Keratinocyte (primary cell): Measurements from ENCODE around the gene SLC31A2. TPM values are rescaled to one million over a fixed set of nuclear protein-coding genes. Genes with fewer than 3 reads are reported as not detected.

Source experiments
- DNase-seq: peaks from one replicate; pipeline ENCODE4 v3.0.0-alpha.2; 2011; ENCODE audit warnings: low read depth, missing footprints, low spot score
- FAIRE-seq: peaks from 2 replicates; lab custom pipeline; 2011; peaks lifted over from hg19 to GRCh38; lab: Jason Lieb, UNC
- H2AFZ ChIP-seq: 2 replicates; pipeline ENCODE4 v1.6.0; 2012; ENCODE audit warnings: low read length, control low read depth, inconsistent platforms; ENCODE audit not compliant: control insufficient read depth
- H3K27ac ChIP-seq: 2 replicates; pipeline ENCODE4 v1.5.1; 2011; ENCODE audit warnings: low read length; ENCODE audit not compliant: control insufficient read depth, insufficient read depth
- H3K27me3 ChIP-seq: 3 replicates; pipeline ENCODE4 v1.6.0; 2011; ENCODE audit warnings: low read length; ENCODE audit not compliant: control insufficient read depth, insufficient read depth; ENCODE audit errors: extremely low read depth
- H3K36me3 ChIP-seq, 2 experiments: 2 replicates in 1 of 2; 3 replicates in 1 of 2; pipeline ENCODE4 v1.5.1; 2011; ENCODE audit warnings: low read length in 2 of 2, mild to moderate bottlenecking in 1 of 2; ENCODE audit not compliant: control insufficient read depth in 2 of 2, insufficient read depth in 2 of 2; ENCODE audit errors: extremely low read depth in 1 of 2
- H3K4me1 ChIP-seq: 3 replicates; pipeline ENCODE4 v1.5.1; 2011; ENCODE audit warnings: low read length; ENCODE audit not compliant: control insufficient read depth, insufficient read depth; ENCODE audit errors: extremely low read depth
- H3K4me2 ChIP-seq: 3 replicates; pipeline ENCODE4 v1.6.0; 2011; ENCODE audit warnings: low read depth, low read length; ENCODE audit not compliant: control insufficient read depth, insufficient read depth; ENCODE audit errors: extremely low read depth
- H3K4me3 ChIP-seq, 3 experiments: fragments of 200-600 bp in 1 of 3; sonication (generic) in 1 of 3; 2 replicates in 2 of 3; 3 replicates in 1 of 3; pipeline ENCODE4 v1.5.1; 2011 to 2016; ENCODE audit warnings: low read length in 3 of 3, mild to moderate bottlenecking in 3 of 3, control low read depth in 2 of 3, inconsistent platforms in 1 of 3, low read depth in 1 of 3, mixed read lengths in 1 of 3, mixed run types in 1 of 3, moderate library complexity in 1 of 3; ENCODE audit not compliant: control insufficient read depth in 2 of 3, insufficient read depth in 2 of 3; ENCODE audit errors: extremely low read depth in 1 of 3
- H3K79me2 ChIP-seq: 2 replicates; pipeline ENCODE4 v1.6.0; 2012; ENCODE audit warnings: low read length; ENCODE audit not compliant: control insufficient read depth, insufficient read depth
- H3K9ac ChIP-seq: 3 replicates; pipeline ENCODE4 v1.6.0; 2011; ENCODE audit warnings: low read length; ENCODE audit not compliant: control insufficient read depth, insufficient read depth; ENCODE audit errors: extremely low read depth
- H3K9me1 ChIP-seq: 3 replicates; pipeline ENCODE4 v1.6.0; 2011; ENCODE audit warnings: low read length; ENCODE audit not compliant: control insufficient read depth, insufficient read depth; ENCODE audit errors: extremely low read depth
- H3K9me3 ChIP-seq: 2 replicates; pipeline ENCODE4 v1.5.1; 2012; ENCODE audit warnings: low read depth, low read length; ENCODE audit not compliant: control insufficient read depth
- H4K20me1 ChIP-seq: 3 replicates; pipeline ENCODE4 v1.6.0; 2011; ENCODE audit warnings: low read length; ENCODE audit not compliant: control insufficient read depth, insufficient read depth; ENCODE audit errors: extremely low read depth
- EZH2 ChIP-seq: IDR thresholded peaks from one replicate; pipeline ENCODE4 v1.6.1; 2012; ENCODE audit warnings: inconsistent platforms, mild to moderate bottlenecking, low read length, moderate library complexity
- dilution Hi-C: fragments of 300-500 bp; cut with MboI; formaldehyde crosslinking; loops from one replicate; pipeline ENCODE4 v1.7.0; 2020; ENCODE audit warnings: low sequenced_read_pairs; ENCODE audit not compliant: extremely low pct_ligation_motif_present
- polyA plus RNA-seq, 5 experiments: library from polyadenylated mRNA; depleted of rRNA in 3 of 5; stranded (reverse) in 3 of 5; stranded (forward) in 1 of 5; unstranded in 1 of 5; fragments of >200 nt; gene quantifications; 1 replicate in 1 of 5; 2 replicates in 3 of 5; 3 replicates in 1 of 5; pipeline versions ENCODE4 v1.2.1 to v1.2.3, GENCODE V29; 2011 to 2012; ENCODE audit warnings: missing spikeins in 2 of 5, low read depth in 1 of 5, low replicate concordance in 1 of 5
- TF ChIP-seq, protein P1 (sequence below), 3 experiments: IDR thresholded peaks in 1 of 3; conservative IDR thresholded peaks in 1 of 3; optimal IDR thresholded peaks in 1 of 3; 2 replicates in 2 of 3; 3 replicates in 1 of 3; pipeline versions ENCODE3 to v1.5.1; 2011; ENCODE audit warnings: low read length in 3 of 3, mild to moderate bottlenecking in 3 of 3, moderate library complexity in 2 of 3, control low read depth in 1 of 3, inconsistent platforms in 1 of 3; ENCODE audit not compliant: insufficient read depth in 2 of 3; ENCODE audit errors: extremely low read depth in 1 of 3

SLC31A2 gene
- polyA plus RNA-seq, 1 donor (not counting 4 experiments of a cell fraction or from before 2014, with no cell fraction given) = 111 TPM

DNA sequence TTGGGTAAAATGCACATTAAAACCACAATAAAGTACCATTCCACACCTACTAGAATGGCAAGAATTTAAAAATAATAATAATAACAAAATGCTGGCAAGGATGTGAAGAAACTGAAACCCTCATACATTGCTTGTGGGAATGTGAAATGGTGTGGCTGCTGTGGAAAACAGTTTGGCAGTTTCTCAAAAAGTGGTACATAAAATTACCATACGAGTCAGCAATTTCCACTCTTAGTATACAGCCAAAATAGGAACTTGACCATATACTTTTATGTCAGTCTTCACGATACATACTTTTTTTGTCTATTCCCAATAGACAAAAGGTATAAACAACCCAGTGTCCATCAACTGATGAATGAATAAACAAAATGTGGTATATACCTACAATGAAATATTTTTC, 54.6 kb downstream of the SLC31A2 start:
- Histone ChIP-seq H3K9me1 (no peaks in the 10 kb centered on the region), H3K9ac (no peak overlapping the region), H4K20me1 (no peaks in the 10 kb centered on the region), H3K27ac (no peak overlapping the region), H3K27me3 (no peaks in the 10 kb centered on the region), H3K79me2 (no peaks in the 10 kb centered on the region), H2AFZ (no peak overlapping the region), H3K9me3 (no peaks in the 10 kb centered on the region), H3K36me3 (peaks cover 15 to 16% of the 10 kb centered on the region in 2 experiments), H3K4me2 (no peak overlapping the region), H3K4me3 (no peak overlapping the region), H3K4me1 (no peaks in the 10 kb centered on the region)
- TF ChIP-seq EZH2 = no peak
- TF ChIP-seq, protein P1, sequence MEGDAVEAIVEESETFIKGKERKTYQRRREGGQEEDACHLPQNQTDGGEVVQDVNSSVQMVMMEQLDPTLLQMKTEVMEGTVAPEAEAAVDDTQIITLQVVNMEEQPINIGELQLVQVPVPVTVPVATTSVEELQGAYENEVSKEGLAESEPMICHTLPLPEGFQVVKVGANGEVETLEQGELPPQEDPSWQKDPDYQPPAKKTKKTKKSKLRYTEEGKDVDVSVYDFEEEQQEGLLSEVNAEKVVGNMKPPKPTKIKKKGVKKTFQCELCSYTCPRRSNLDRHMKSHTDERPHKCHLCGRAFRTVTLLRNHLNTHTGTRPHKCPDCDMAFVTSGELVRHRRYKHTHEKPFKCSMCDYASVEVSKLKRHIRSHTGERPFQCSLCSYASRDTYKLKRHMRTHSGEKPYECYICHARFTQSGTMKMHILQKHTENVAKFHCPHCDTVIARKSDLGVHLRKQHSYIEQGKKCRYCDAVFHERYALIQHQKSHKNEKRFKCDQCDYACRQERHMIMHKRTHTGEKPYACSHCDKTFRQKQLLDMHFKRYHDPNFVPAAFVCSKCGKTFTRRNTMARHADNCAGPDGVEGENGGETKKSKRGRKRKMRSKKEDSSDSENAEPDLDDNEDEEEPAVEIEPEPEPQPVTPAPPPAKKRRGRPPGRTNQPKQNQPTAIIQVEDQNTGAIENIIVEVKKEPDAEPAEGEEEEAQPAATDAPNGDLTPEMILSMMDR (optimal IDR thresholded peaks at IDR 0.05 in 1 of 3, IDR thresholded peaks at IDR 0.05 in 1 of 3, conservative IDR thresholded peaks at IDR 0.05 in 1 of 3; ENCODE audit: extremely low read depth in 1 of 3, insufficient read depth in 2 of 3, low read length in 3 of 3) = no peak
- FAIRE-seq (no peak), DNase-seq (no peak)
- dilution Hi-C loops = no loop called here

DNA sequence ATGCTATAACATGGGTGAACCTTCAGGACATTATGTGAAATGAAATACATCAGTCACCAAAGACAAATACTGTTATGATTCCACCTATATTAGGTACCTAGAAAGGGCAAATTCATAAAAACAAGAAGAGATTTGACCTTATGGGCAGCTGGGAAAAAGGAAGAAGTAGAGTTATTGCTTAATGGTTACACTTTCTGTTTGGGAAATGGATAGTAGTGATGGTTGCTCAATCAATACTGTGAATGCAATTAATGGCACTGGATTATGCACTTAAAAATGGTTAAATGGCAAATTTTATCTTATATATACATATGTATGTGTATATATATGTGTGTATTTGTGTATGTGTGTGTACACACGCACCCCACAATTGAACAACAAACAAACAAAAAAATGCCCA, 55.1 kb downstream of the SLC31A2 start:
- Histone ChIP-seq H3K4me3 (no peak overlapping the region), H3K9ac (no peak overlapping the region), H3K27me3 (no peaks in the 10 kb centered on the region), H3K27ac (no peak overlapping the region), H2AFZ (no peak overlapping the region), H3K79me2 (no peaks in the 10 kb centered on the region), H4K20me1 (no peaks in the 10 kb centered on the region), H3K4me2 (no peak overlapping the region), H3K9me3 (no peaks in the 10 kb centered on the region), H3K9me1 (no peaks in the 10 kb centered on the region), H3K36me3 (peaks cover 15 to 16% of the 10 kb centered on the region in 2 experiments), H3K4me1 (no peaks in the 10 kb centered on the region)
- FAIRE-seq = no peak
- TF ChIP-seq EZH2 = no peak
- TF ChIP-seq, protein P1 (optimal IDR thresholded peaks at IDR 0.05 in 1 of 3, IDR thresholded peaks at IDR 0.05 in 1 of 3, conservative IDR thresholded peaks at IDR 0.05 in 1 of 3; ENCODE audit: extremely low read depth in 1 of 3, insufficient read depth in 2 of 3, low read length in 3 of 3) = no peak
- DNase-seq = no peak
- dilution Hi-C loops = no loop called here
